NCI-H446 treated with DMSO at 0.1 percent for 48 hours (cell line): Measurements from ENCODE around the gene CAMKV.

Experiments used
- DNase-seq: peaks from one replicate; lab custom pipeline; 2025; lab: John Stamatoyannopoulos, UW

CAMKV gene

GRCh38 chr3:49896345-49896744 is 26.6 kb upstream of the CAMKV start:
- no peak for DNase-seq

DNA sequence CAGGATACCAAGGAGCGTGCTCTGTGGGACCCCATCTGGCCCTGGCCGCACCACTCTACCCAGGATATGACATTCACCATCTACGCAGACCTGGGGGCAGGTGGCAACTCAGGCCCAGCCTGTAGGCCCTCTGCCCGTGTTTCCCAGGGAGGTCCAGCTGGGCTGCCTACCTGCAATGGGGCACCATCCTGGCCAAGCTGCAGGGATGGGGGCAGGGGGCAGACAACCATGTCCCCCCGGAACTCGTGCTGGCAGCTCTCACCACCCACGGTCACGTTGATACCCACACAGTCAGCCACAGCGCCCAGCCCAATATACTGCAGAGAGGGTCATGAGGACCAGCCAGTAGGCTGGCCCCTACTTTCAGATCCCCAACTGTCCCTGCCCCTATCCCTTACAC is 26.1 kb upstream of the CAMKV start:
- DNase-seq = no peak

- DNase-seq = no peak
Measured at GRCh38 chr3:49889296-49889695, 19.6 kb upstream of the CAMKV start.

- DNase-seq = no peak
Measured at GRCh38 chr3:49886922-49887265, 17.2 kb upstream of the CAMKV start.

- no peak for DNase-seq
Measured at GRCh38 chr3:49883998-49884397, 14.3 kb upstream of the CAMKV start.

DNA sequence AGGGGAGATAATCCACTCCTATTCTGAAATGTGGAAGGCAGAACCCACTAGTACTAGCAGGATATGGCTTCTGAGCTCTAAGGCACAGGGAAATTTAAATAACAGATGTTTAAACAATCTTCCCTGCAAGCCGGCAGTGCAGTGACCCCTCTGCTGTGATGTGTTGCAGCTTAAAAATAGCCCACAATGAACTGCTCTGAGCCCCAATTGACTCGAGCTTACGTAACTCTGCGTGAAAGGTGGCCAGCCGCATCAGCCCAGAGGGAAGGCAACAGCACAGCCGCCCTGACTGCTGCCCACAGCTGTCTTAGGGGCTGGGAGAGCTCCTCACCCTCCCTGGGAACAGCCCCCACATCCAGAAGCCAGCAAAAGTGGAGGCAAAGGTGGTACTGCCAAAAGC is 12.5 kb upstream of the CAMKV start:
- no peak for DNase-seq

- DNase-seq = no peak
Measured at GRCh38 chr3:49880581-49881315, 11.0 kb upstream of the CAMKV start.

- DNase-seq = no peak
Measured at GRCh38 chr3:49879721-49880120, 10.0 kb upstream of the CAMKV start.

- no peak for DNase-seq
Measured at GRCh38 chr3:49878686-49879085, 9.0 kb upstream of the CAMKV start.

GRCh38 chr3:49877716-49878115 is 8.0 kb upstream of the CAMKV start:
- DNase-seq = peak; percentile 3

DNA sequence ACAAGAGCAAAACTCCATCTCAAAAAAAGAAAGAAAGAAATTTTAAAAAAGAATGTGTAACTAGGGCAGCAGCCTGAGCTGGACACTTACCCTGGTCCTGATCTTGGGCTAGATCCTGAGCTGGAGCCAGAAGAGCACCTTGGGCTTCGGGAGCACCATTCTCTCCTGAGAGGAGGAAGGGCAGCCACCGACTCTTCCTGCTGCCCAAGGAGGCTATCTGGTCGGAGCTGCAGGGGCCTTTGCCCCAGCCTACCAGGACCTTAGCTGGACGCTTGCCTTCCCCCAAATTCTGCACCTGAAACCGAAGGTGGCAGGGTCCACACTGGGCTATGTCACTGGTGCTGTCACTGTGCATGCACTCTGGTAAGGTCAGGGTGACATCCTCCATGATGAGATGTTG is 6.9 kb upstream of the CAMKV start:
- DNase-seq = no peak

DNA sequence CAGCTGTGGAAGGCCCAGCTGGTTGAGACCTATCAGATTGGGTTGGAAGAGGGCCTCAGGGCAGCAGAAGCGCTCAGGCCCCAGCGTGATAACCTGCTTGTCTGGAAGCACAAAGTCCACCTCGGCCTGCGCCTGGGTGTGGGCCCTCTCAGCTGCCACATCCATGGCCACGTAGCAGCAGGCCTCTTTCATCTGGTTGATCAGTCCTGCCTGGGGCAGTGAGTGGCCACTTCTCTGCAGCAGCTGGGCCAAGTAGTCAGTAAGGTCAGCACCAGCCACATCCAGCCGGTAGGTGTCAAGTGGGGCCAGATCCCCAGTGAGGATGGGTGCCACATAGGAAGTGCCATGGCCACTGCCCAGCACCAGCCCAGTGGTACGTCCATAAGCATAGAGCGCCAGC is 3.9 kb upstream of the CAMKV start:
- no peak for DNase-seq

DNA sequence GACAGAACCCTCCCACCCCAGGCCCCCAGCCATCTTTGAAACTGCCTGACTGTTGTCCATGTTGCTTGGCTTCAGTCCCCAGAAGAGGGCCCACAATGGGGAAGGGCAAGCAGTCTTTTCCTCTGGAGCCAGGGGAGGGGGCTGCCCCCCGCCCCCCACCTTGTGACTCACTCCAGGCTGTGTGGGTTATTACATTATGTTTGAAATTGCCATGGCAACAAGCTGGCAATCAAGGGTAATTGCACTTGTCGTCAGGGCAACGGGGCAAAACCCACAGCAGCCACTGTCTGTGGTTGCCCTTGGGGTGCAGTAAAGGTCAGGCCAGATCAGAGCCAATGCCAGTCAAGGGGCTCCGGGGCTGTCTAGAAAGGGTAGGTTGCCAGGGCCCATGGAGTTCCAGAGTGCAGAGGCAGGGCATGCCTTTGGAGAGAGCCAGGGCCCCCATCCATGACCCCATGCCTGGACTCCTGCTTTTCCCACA is 3.1 kb upstream of the CAMKV start:
- no peak for DNase-seq

DNA sequence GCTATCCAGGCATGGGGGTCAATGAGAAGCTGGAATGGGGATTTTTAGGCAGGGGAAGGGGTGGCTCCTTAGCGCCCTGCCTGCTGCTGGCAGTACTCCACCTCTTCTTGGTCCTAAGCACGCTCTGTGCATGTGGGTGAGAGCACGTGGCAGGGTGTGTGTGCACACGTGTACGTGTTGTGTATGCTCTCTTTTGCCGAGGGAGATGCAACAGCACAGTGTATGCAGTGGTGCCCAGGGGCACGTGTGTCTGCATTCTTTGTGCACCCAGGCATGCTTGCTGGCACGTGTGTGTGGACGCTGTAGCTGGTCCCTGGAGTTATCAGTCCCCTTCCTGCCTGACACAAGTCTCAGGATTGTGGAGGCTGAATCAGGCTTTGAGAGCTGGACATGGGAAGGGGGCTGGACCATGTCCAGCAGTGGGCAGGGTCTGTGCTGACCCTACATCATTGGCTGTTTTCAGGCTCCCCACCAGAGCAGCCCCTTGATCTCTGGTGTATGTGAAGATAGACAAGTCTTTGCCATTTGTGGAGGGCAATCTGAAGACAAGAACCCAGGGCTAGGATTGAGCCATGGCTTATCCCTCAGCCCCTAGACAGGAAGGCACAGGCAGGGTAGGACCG is 1.9 kb upstream of the CAMKV start:
- no peak for DNase-seq

DNA sequence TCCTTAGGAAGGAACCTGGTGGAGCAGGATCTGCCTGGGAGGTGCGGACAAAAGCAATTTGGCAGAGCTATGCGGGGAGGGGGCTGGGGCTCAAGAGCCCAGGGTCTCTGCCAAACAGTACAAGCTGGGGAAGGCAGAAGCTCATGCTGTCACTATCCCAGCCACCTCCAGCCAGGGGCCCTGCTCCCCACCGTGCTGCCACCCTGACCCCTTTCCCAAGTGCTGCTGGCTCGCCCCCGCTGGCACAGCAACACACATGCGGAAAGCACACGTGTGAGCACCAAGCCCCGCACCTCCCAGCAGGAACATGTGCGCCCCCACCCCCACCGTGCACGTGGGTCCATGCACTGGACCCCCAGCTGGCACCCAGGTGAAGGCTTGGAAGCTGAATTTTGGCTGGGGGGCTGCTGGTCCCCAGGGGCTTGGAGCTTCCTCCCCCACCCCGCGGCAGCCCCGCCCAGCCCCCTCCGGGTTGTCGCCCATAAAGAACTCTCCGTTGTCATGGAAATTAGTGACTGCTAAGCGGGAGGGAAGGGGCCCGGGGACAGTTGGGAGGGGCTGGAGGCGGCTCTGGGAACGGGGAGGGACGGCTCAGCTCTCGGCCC is 742 bp downstream of the CAMKV start:
- DNase-seq = peak; percentile 2

- no peak for DNase-seq
Measured at GRCh38 chr3:49867871-49868321, 1.8 kb downstream of the CAMKV start.

DNA sequence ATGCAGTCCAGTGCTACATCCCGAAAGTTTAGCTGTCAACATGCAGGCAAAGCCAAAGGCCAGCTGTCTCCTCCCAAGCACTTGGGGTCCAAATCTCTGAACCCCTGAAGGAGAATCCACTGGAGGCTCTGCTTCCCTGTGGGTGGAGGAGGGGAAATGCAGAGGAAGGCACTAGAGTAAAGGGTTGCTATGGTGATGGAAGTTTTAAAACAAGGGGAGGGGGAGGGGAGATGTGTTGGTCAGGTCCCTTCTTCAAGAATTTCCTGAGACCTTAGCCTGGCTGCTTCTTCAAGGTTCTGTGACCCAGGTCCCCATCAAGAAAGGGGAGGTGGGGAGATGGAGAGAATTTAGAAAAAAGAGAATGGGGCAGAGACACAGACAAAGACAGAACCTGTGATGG is 2.3 kb downstream of the CAMKV start:
- no peak for DNase-seq

DNA sequence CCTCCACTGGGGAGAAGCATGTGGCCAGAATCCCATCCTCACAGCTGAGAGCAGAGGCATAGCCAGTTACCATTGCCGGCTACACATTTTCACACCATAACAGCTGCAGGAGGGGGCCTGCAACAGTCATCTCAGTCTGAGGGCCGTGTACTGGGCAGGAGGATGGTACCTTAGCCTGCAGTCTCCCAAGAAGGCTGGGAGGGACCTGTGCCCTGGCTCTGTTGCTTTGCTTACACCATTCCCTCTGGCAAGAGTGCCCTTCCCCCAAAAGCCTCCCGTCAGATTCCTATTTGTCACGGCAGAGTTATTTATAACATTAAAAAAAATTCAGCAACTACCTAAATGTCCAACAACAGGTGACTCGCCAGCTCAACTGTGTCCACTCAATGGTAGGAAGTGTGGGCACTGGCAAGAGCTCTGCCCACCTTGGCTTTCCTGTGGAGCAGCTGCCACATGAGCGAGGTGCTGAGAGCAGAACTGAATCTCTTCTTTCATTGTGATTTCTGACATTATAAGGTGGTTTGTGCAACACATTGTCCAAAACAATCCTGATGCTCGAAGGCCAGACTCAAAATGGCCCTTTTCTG is 4.4 kb downstream of the CAMKV start:
- DNase-seq = no peak

GRCh38 chr3:49864505-49864904 is 5.2 kb downstream of the CAMKV start:
- DNase-seq = no peak

DNA sequence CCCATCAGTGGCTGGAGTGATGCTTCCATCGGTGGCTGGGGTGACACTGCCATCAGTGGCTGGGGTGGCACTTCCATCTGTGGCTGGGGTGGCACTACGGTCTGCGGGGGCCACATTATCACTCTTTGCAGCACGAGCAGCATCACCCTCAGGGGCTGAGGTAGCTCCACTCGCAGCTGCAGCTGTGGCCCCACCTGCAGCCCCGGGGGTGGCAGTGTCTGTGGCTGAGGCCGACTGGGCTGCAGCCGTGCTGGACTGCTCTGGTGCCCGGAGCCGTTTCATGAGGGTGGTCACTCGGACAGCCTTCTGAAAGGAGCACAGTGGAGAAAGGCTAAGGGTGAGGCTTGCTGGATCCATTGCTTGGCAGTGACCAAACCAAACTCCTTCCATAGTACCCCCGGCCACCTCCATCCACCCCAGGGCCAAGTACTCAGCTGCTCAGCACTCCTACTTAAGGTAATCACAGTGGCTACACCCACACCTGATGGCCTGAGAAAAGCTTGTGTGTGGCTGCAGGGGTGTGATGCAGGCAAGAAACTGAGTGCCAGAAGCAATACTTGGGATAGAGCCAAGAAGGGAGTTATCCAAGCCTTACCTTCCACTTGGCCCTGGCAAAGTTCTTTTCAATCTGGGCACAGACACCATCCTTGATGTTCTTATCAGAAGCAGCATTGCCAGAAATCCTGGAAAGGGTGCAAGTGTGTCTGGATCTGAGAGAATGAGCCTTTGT is 10.0 kb downstream of the CAMKV start:
- DNase-seq = no peak

GRCh38 chr3:49856181-49857005 is 13.3 kb downstream of the CAMKV start, which contains the start of gene TRAIP:
Gene TRAIP (minus strand): TSS chr3:49856564. CDS start chr3:49856453, 111 bp downstream.
- peak; percentile 86 for DNase-seq
